Fibroblast of pulmonary artery (primary cell): Measurements from ENCODE around the gene TDRD6.

ENCODE experiments used
- DNase-seq: peaks from one replicate; pipeline ENCODE4 v3.0.0-alpha.2; 2010; ENCODE audit warnings: low read depth
- H3K4me3 ChIP-seq: replicated peaks from 2 replicates; pipeline ENCODE4 v1.5.1; 2011; ENCODE audit warnings: low read depth, mild to moderate bottlenecking, control low read depth, low read length, moderate library complexity
- CTCF ChIP-seq: IDR thresholded peaks from 2 replicates; pipeline ENCODE4 v1.5.1; 2011; ENCODE audit warnings: mild to moderate bottlenecking, control low read depth, low read length, inconsistent platforms; ENCODE audit errors: missing control alignments

Gene TDRD6

GRCh38 chr6:46704562-46704961 lies 16.9 kb downstream of the TDRD6 start:
- no peak overlapping the region for H3K4me3 ChIP-seq
- no peak for TF ChIP-seq CTCF
- peak; percentile 40 for DNase-seq

GRCh38 chr6:46706464-46706863 lies 18.8 kb downstream of the TDRD6 start:
- no peak for DNase-seq
- TF ChIP-seq CTCF = no peak
- H3K4me3 ChIP-seq = no peak overlapping the region

- TF ChIP-seq CTCF = no peak
- no peak for DNase-seq
- no peak overlapping the region for H3K4me3 ChIP-seq
These were observed 23.8 kb downstream of the TDRD6 start for GRCh38 chr6:46711491-46711890.

GRCh38 chr6:46715141-46715540 lies 27.5 kb downstream of the TDRD6 start:
- TF ChIP-seq CTCF = no peak
- no peak overlapping the region for H3K4me3 ChIP-seq
- no peak for DNase-seq

GRCh38 chr6:46719099-46719498 lies 31.4 kb downstream of the TDRD6 start:
- peak; percentile 21 for DNase-seq
- no peak for TF ChIP-seq CTCF
- no peak overlapping the region for H3K4me3 ChIP-seq

GRCh38 chr6:46720401-46720800 lies 32.7 kb downstream of the TDRD6 start:
- no peak for TF ChIP-seq CTCF
- no peak for DNase-seq
- H3K4me3 ChIP-seq = no peak overlapping the region

- no peak for TF ChIP-seq CTCF
- no peak overlapping the region for H3K4me3 ChIP-seq
- no peak for DNase-seq
These were observed 42.2 kb downstream of the TDRD6 start for GRCh38 chr6:46729787-46730326.
